Spleen (tissue), 7 donors: ENCODE results near the gene RNLS.

ENCODE experiments used
- CTCF ChIP-seq, 11 experiments: fragments of 200-600 bp in 7 of 11; fragments of 450-650 bp in 4 of 11; sonication (generic) in 4 of 11; IDR thresholded peaks in 8 of 11; conservative IDR thresholded peaks in 3 of 11; 1 replicate in 7 of 11; 2 replicates in 4 of 11; pipeline versions ENCODE4 v1.4.0 to v1.8.0; 2016 to 2021; ENCODE audit warnings: antibody characterized with exemption in 11 of 11, inconsistent platforms in 4 of 11, mild to moderate bottlenecking in 1 of 11
- POLR2A ChIP-seq, 3 donors: fragments of 450-650 bp; IDR thresholded peaks; one replicate each; pipeline ENCODE4 v1.5.1; 2017; ENCODE audit warnings: antibody characterized with exemption in 3 of 3, mild to moderate bottlenecking in 1 of 3
- POLR2AphosphoS5 ChIP-seq, 3 donors: sonication (generic); formaldehyde crosslinking; IDR thresholded peaks; one replicate each; pipeline ENCODE4 v1.5.1; 2017; ENCODE audit warnings: antibody characterized with exemption in 3 of 3
- donor health status: DM: no; HTN: no; CAD: no; lungs with moderate emphysema.
- donor health status: DM: no; HTN: no; CAD: no.
- donor health status: DM: no; HTN: no; CAD: no.

GRCh38 chr10:88474884-88475844 is 108.0 kb downstream of the RNLS start:
- TF ChIP-seq CTCF (IDR thresholded peaks at IDR 0.05 in 8 of 11, conservative IDR thresholded peaks at IDR 0.05 in 3 of 11) (no peak), POLR2A (IDR thresholded peaks at IDR 0.05) (no peak), POLR2AphosphoS5 (IDR thresholded peaks at IDR 0.05) (no peak)
